Hepatocyte (in vitro differentiated cells): ENCODE measurements around the gene DNAJC5G.
"Not testable (repeated sequence)": the region's sequence is repeated elsewhere in the genome, so short reads cannot be mapped to it uniquely, and the experiment has no call there.

ENCODE experiments used
- CTCF ChIP-seq: fragments of 200-600 bp; sonication (generic); IDR thresholded peaks from 2 replicates; pipeline ENCODE4 v1.5.1; 2016; ENCODE audit warnings: antibody characterized with exemption, mild to moderate bottlenecking; ENCODE audit not compliant: poor library complexity
- EZH2 ChIP-seq: fragments of 200-600 bp; sonication (generic); IDR thresholded peaks from 2 replicates; pipeline ENCODE4 v1.6.1; 2016; ENCODE audit warnings: antibody characterized with exemption, mild to moderate bottlenecking, borderline replicate concordance
- EZH2phosphoT487 ChIP-seq: fragments of 200-600 bp; sonication (generic); IDR thresholded peaks from one replicate; pipeline ENCODE4 v1.6.1; 2018; ENCODE audit warnings: antibody characterized with exemption, mild to moderate bottlenecking, low read depth, moderate library complexity; ENCODE audit not compliant: unreplicated experiment, severe bottlenecking

DNA sequence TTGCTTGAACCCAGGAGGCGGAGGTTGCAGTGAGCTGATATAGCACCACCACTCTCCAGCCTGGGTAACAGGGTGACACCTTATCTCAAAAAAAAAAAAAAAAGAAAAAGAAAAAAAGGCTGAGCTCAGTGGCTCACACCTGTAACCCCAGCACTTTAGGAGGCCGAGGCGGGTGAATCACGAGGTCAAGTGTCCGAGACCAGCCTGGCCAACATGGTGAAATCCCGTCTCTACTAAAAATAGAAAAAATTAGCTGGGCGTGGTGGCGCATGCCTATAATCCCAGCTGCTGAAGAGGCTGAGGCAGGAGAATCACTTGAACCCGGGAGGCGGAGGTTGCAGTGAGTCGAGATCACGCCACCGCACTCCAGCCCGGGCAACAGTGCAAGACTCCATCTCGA, 44.6 kb downstream of the DNAJC5G start:
- TF ChIP-seq CTCF, EZH2, EZH2phosphoT487: not testable (repeated sequence)
